Activated CD4-positive, alpha-beta T cell treated with anti-CD3 and anti-CD28 coated beads for 24 hours (primary cell): ENCODE data around the gene ALK.
"Not testable (repeated sequence)": the region's sequence is repeated elsewhere in the genome, so short reads cannot be mapped to it uniquely, and the experiment has no call there.

Experiments
- DNase-seq, 2 donors: peaks; one replicate each; pipeline ENCODE4 v3.0.0-alpha.2; 2020; ENCODE audit warnings: low read depth in 2 of 2

ALK gene

GRCh38 chr2:29278966-29279365 lies 642.4 kb downstream of the ALK start:
- no peak for DNase-seq

- DNase-seq = no peak
These were observed 645.2 kb downstream of the ALK start for GRCh38 chr2:29276151-29276550.

GRCh38 chr2:29275186-29275585 lies 646.2 kb downstream of the ALK start:
- DNase-seq = no peak

- DNase-seq = no peak
These were observed 647.4 kb downstream of the ALK start for GRCh38 chr2:29273685-29274611.

- no peak for DNase-seq
These were observed 648.2 kb downstream of the ALK start for GRCh38 chr2:29273004-29273684.

- no peak for DNase-seq
These were observed 649.1 kb downstream of the ALK start for GRCh38 chr2:29272311-29272710.

GRCh38 chr2:29270701-29271121 lies 650.7 kb downstream of the ALK start:
- no peak for DNase-seq

GRCh38 chr2:29269765-29270109 lies 651.6 kb downstream of the ALK start:
- DNase-seq = no peak

- DNase-seq = no peak
These were observed 652.2 kb downstream of the ALK start for GRCh38 chr2:29269095-29269764.

- no peak for DNase-seq
These were observed 653.7 kb downstream of the ALK start for GRCh38 chr2:29267720-29268119.

- DNase-seq = no peak
These were observed 657.5 kb downstream of the ALK start for GRCh38 chr2:29263886-29264285.

- no peak for DNase-seq
These were observed 658.6 kb downstream of the ALK start for GRCh38 chr2:29262681-29263260.

GRCh38 chr2:29261003-29261402 lies 660.4 kb downstream of the ALK start:
- no peak for DNase-seq

GRCh38 chr2:29260142-29260772 lies 661.1 kb downstream of the ALK start:
- no peak for DNase-seq

- no peak for DNase-seq
These were observed 662.2 kb downstream of the ALK start for GRCh38 chr2:29259221-29259620.

GRCh38 chr2:29255004-29255403 lies 666.4 kb downstream of the ALK start:
- no peak for DNase-seq

- DNase-seq = not testable (repeated sequence)
These were observed 667.7 kb downstream of the ALK start for GRCh38 chr2:29253495-29254275.

- no peak for DNase-seq
These were observed 668.4 kb downstream of the ALK start for GRCh38 chr2:29253026-29253425.

- DNase-seq = no peak
These were observed 670.0 kb downstream of the ALK start for GRCh38 chr2:29251406-29251805.

- DNase-seq = no peak
These were observed 670.4 kb downstream of the ALK start for GRCh38 chr2:29250977-29251376.

GRCh38 chr2:29249666-29250253 lies 671.6 kb downstream of the ALK start:
- no peak for DNase-seq
